Superior temporal gyrus (tissue), 1 donor: ENCODE data around the gene MGAT1.
A peak's percentile ranks its signal among the peaks of the same experiment; 100 is the strongest.
"Not testable (repeated sequence)": the region's sequence is repeated elsewhere in the genome, so short reads cannot be mapped to it uniquely, and the experiment has no call there.

ENCODE experiments used
- DNase-seq: peaks from one replicate; pipeline ENCODE4 v3.0.0-alpha.2; 2016; ENCODE audit errors: extremely low spot score

MGAT1 gene

GRCh38 chr5:180786531-180787398, 15.8 kb downstream of the MGAT1 start:
- DNase-seq, result no peak

GRCh38 chr5:180785794-180786221, 16.8 kb downstream of the MGAT1 start:
- no peak for DNase-seq

GRCh38 chr5:180785121-180785781, 17.4 kb downstream of the MGAT1 start:
- no peak for DNase-seq

- peak; percentile 87 for DNase-seq
Observed at GRCh38 chr5:180784497-180785097, 18.0 kb downstream of the MGAT1 start.

- no peak for DNase-seq
Observed at GRCh38 chr5:180783340-180784052, 19.1 kb downstream of the MGAT1 start.

GRCh38 chr5:180782748-180783147, 19.9 kb downstream of the MGAT1 start:
- no peak for DNase-seq

GRCh38 chr5:180781900-180782326, 20.7 kb downstream of the MGAT1 start:
- not testable (repeated sequence) for DNase-seq

- no peak for DNase-seq
Observed at GRCh38 chr5:180779985-180780610, 22.5 kb downstream of the MGAT1 start.

GRCh38 chr5:180777475-180777874, 25.1 kb downstream of the MGAT1 start:
- no peak for DNase-seq

- DNase-seq, result no peak
Observed at GRCh38 chr5:180776376-180776775, 26.2 kb downstream of the MGAT1 start.

- DNase-seq, result no peak
Observed at GRCh38 chr5:180775624-180776023, 27.0 kb downstream of the MGAT1 start.

GRCh38 chr5:180771839-180772238, 30.8 kb downstream of the MGAT1 start:
- no peak for DNase-seq

GRCh38 chr5:180769821-180770220, 32.8 kb downstream of the MGAT1 start:
- no peak for DNase-seq

- DNase-seq, result no peak
Observed at GRCh38 chr5:180755601-180756000, 47.0 kb downstream of the MGAT1 start.

GRCh38 chr5:180744253-180744652, 58.4 kb downstream of the MGAT1 start:
- no peak for DNase-seq

- no peak for DNase-seq
Observed at GRCh38 chr5:180742727-180743126, 59.9 kb downstream of the MGAT1 start.

- not testable (repeated sequence) for DNase-seq
Observed at GRCh38 chr5:180740953-180741352, 61.7 kb downstream of the MGAT1 start.

- no peak for DNase-seq
Observed at GRCh38 chr5:180739958-180740357, 62.6 kb downstream of the MGAT1 start, which contains the start of gene OR2Y1. Gene OR2Y1 (minus strand): TSS chr5:180740058. CDS start chr5:180740058, 0 bp downstream.

- DNase-seq, result no peak
Observed at GRCh38 chr5:180739271-180739670, 63.3 kb downstream of the MGAT1 start.

GRCh38 chr5:180736536-180736935, 66.1 kb downstream of the MGAT1 start:
- DNase-seq, result no peak
